NCI-H82 (cell line): ENCODE results near the gene MRPL44.
A peak's percentile ranks its signal among the peaks of the same experiment; 100 is the strongest.

Experiments
- DNase-seq: peaks from one replicate; lab custom pipeline; 2025; lab: John Stamatoyannopoulos, UW

The MRPL44 gene

DNA sequence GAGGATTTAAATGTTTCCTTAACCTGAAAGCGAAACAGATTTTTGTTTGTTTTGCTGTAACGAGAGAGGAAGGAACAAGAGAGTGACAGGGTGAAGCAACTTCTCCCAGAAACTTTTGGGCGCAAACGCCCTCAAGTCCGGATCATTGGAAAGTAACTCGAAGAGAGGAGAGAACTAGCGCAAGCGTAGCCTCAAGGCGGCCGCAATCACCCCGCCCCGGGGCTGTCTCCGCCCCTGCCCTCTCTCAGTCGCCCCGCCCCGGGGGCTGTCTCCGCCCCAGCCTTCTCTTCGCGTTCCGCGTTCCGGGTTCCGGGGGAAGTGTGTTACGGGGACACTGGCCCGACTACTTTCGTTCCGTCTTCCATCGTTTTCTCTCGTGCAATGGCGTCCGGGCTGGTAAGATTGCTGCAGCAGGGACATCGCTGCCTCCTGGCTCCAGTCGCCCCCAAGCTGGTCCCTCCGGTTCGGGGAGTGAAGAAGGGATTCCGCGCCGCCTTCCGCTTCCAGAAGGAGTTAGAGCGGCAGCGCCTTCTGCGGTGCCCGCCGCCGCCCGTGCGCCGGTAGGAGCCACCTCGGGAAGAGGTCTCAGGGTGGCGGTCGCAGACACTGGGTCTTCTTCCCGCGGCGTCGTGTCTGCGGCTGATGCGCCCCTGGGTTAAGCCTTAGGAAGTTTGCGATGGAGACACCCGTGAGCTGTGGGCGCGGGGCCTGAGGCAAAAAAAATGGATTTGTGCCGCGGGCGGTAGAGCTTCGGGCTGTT lies at the start of gene MRPL44:
TSS of gene MRPL44 (plus strand) at position 372 of the 760 bp plus-strand sequence. CDS start at position 382, 10 bp downstream.
- DNase-seq: peak; percentile 98

DNA sequence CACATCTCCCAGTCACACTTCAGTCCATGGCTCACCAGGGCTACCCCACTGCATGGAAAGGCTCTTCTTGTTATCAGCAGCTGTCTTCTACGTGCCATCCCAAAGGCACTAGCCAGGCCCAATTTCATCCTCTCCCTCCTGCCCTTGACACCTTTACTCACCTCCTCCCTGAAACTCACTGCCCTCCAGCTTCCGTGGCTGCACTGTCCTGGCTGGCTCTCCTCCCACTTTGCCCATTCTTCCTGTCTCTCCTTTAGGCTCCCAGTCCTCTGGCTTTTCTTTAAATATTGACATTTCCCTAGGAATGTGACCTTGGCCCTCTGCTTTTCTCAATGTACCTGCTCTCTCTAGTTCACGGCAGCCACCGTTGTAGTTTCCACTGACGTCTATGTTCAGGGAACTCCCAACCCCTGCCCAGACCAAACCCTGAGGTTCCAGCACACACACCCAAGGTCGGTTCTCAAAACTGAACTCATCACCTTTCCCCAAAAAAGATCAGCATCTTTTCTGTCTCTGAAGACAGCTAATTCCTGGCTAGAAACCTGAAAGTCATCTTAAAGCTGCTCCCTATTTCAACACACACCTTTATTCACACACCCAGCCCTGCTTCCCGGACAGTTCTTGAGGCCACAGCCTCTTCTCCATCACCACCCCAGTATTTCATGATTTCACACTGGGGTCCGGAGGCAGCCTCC lies 48.8 kb upstream of the MRPL44 start:
- no peak for DNase-seq

DNA sequence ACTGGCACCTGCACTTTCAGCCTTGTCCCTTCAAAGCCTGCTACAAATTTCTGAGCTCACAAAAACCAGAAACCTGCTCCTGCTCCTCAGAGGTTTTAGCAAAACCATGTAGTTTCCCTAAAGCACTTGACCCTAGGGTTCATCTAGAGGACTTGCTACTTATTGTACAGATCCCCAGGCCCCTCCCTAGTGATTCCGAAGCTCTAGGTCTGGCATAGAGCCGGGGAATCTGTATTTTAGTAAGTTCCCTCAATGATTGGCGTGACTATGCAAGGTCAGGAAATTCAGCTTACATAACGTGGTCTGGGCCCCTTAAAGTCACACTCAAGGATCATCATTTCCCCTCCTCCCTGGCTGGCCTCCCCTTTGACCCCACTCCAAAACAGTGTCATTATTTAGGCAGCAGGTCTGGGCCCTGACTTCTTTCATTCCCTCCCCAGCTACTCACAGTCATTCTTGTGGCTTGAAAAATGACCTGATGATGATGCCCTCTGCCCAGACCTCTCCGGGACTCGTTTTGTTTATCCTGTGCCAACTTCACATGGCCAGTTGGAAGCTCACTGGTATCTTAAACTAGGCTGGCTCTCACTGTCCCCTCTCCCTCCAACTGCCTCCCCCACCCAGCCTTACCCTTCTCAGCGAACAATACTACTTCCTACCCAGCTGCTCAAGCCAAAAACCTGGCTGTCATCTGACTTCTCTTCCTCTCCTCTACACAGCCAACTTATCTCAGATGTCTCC lies 48.1 kb upstream of the MRPL44 start:
- no peak for DNase-seq

DNA sequence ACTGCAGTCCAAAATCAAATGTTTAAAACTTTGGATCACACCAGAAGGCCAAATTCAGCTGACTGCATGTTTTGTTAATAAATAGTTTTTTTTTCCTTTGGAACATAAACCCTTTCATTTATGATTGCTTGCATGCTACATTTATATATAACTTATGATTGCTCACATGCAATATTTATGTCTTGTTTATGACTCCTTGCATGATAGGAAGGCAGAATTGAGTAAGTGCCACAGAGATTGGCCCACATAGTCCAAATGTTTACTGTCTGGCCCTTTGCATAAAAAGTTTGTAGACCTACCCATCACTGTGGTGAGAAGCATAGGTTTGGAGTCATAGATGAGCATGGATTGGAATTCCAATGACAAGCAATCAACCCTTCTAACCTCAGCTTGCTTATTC lies 42.9 kb upstream of the MRPL44 start:
- DNase-seq: no peak

GRCh38 chr2:223915071-223915470 lies 42.2 kb upstream of the MRPL44 start:
- no peak for DNase-seq

DNA sequence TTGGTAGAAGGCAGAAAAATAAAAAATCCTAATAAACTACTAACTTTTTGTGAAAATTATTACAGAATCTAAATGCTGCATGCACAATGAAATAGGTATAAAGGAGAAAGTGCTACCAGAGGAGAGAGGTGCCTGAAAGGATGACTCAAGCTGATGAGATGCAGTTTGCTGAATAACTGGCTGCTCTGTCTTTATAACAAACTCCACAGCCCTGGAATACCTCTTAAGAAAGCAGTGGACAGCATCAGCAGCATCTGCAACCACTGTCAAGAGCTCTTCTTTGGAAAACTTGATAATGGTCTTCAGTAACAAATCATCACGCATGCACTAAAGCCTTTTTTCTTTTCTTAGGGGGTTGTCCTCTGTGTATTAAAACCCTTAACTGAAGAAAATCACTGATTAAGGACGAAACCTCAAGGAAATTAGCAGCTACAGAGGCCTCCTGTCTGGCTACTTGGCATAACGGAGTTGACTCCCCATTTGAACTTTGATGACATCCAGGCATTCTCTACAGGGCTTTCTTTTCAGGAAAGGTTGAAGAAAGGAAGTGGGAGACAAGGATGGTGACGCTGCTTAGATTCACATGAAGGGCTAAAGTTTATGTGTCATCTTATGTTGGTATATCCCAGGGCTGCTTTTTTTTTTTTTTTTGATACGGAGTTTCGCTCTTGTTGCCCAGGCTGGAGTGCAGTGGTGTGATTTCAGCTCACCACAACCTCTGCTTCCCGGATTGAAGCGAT lies 40.9 kb upstream of the MRPL44 start:
- DNase-seq: no peak

GRCh38 chr2:223918671-223919134 lies 38.6 kb upstream of the MRPL44 start:
- DNase-seq: no peak

GRCh38 chr2:223920109-223920508 lies 37.2 kb upstream of the MRPL44 start:
- DNase-seq: no peak

- DNase-seq: no peak
Measured at GRCh38 chr2:223921204-223921603, 36.1 kb upstream of the MRPL44 start.

DNA sequence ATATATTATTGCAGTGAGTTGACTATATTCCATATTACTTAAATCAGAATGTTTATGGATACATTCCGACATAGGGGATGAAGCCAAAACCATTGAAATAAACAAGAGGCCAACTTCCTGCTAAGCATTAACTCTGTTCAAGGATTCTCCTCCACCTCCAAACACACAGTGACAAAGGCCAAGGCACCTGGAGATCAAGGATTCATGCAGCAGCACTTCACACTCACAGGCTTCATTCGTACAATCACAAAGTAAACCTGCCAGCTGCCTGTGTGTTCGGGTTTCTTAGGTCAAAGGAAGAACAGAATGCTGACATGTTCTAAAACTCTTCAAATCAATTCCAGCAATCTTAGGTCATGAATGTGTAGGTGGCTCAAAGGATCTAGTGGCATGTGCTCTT lies 35.0 kb upstream of the MRPL44 start:
- no peak for DNase-seq

DNA sequence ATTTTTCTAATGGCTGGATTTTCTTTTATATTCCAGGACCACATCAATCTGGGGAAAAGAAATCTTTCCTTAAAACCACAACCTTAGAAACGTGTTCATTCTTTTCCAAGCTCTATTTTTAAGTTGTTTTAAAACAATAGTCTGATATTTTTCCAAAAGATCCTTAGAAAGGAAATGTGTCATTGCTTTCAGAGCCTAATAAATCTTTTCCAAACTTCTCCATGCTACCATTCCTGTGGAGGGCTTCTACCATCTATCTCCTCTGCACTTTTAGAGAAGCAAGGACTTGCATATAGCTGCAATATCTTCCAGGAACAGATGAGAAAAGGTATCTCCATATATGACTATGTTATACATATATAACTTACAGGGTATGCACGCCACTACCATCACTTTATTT lies 33.3 kb upstream of the MRPL44 start:
- no peak for DNase-seq

DNA sequence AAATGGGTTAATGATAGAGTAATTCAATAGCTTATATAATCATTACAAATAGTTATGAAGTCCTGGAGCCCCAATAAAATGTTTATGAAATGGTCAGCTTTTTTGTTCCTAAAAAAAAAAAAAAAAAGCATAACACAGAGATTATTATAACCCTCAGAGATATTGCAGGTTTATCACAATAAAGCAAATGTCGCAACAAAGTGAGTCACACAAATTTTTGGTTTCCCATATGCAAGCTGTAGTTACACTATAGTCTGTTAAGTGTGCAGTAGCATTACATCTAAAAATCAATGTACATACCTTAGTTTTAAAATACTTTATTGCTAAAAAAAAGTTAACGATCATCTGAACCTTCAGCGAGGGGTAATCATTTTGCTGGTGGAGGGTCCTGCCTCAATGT lies 32.2 kb upstream of the MRPL44 start:
- no peak for DNase-seq

DNA sequence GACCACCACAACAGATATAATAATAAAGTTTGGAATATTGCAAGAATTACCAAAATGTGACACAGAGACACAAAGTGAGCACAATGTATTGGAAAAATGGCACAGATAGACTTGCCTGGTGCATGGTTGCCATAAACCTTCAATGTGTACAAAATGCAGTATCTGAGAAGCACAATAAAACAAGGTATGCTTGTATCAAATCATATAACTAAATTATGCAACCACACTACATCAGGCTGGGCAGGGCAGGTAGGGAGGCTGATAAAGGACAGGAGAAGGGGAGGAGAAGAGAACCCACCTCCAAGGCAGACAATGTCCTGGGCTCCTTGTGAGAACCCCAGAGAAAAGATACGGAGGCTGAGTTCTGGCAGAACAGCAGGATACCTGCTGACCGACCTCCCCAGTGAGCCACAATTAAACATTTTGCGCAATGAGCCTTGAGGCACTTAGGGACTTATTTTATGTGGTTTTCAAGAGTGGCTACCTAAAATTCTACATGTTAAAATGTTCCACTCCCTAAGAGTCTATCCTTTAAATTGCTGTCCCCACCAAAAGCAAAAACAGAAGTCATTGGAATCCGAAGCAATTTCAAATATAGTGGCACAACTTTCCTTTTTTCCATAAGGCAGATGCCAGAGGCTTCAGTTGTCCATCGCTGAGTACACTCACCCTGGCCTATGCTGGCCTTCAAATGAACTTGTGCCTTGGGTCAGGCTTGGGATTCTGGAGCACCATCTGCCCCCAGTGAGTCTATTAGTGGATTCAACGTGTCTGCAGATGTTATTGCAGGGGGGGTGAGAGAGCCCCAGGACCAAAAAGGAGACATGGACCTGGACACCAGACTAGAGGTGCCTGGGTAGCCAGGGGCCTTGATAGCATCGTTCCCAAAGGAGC lies 28.9 kb upstream of the MRPL44 start:
- DNase-seq: no peak

DNA sequence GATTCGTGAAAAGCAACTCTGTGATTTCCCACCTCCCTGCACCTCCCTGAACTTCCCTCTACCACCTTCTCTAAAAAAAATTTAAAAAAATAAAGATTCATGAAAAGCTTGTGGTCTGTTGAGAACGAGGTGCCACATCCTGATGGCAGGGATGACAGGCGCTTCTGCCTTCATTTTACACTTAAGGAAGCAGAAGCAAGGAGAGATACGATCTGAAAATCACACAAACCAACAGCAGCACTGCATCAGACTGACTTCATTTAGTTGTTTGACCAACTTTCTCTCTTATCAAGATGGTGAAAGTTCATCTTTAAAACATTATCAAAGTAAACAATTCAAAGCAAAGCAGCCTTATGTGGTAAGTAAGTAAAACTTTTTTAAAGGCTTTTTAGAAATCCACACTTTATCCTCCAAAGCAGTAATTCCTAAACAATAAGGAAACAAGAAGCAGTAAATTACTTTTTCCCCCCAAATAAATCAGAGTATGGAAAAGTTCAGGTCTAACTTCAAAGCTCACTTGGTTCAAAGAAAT lies 27.6 kb upstream of the MRPL44 start:
- DNase-seq: no peak

DNA sequence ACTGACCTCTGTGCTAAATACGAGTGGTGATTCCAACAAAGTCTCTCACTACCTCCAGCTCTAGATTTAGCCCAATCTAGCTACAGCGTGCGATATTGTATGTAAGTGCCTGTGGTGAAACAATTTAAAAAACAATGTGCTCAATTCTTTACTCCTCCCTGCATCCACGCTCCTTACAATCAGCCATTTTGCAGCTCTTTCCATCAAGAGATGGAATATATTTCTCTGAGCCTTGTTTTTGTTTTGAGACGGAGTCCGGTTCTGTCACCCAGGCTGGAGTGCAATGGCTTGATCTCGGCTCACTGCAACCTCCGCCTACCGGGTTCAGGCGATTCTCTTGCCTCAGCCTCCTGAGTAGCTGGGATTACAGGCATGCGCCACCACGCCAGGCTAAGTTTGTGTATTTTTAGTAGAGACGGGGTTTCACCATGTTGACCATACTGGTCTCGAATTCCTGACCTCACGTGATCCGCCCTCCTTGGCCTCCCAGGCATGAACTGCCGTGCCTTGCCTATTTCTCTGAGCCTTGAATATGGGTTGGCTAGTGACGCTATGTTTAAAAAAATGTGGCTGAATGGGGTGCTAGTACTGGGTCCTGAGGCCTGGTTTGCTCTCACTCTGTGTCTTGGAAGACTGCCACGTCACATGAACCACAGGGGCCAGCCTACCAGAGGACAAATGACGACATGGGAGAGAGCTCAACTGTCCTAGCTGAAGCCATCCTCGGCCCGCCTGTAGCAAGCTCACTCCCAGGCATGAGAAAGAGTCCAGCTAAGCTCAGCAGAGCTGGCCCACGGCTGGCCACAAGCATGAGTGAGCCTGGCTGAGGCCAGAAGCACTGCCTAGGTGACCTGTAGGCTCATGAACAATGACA lies 26.9 kb upstream of the MRPL44 start:
- no peak for DNase-seq

DNA sequence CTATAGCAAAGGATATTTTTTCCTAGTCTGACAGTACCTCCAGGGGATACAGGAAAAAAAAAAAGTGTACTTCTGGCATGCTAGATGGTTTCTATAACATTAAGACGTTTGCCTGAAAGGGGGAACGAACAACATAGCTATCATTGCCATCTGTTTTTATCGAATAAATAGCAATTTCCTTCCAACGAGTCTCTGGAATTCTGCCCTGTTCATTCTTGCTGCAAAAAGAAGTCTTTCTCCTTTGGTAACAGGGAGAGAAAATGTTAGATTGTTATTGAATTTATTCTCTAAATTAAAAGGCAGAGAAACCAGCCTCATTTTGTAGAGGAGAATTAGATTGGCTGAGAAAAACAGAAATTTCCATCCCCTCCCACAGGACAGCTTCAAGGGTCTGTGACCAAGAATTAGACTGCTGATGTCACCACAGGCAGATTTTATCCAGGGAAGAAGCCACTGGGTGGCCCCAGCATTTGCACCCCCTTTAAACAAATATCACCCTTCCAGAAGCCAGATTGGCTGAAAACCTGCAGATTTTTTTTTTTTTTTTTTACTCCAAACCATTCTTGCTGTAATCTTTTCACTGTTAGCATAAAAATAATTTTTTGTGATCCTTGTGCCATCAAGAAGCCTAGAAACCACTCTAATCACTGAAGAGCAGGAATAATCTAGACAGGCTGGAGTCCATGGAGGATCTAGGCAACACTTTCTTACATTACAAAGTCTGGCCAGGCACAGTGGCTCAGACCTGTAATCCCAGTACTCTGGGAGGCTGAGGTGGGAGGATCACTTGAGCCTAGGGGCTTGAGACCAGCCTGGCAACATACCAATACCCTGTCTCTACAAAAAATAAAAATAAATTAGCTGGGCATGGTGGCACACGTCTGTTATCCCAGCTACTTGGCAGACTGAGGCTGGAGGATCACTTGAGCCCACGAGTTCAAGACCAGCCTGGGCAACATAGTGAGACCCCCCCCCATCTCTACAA lies 24.2 kb upstream of the MRPL44 start:
- peak; percentile 23 for DNase-seq

DNA sequence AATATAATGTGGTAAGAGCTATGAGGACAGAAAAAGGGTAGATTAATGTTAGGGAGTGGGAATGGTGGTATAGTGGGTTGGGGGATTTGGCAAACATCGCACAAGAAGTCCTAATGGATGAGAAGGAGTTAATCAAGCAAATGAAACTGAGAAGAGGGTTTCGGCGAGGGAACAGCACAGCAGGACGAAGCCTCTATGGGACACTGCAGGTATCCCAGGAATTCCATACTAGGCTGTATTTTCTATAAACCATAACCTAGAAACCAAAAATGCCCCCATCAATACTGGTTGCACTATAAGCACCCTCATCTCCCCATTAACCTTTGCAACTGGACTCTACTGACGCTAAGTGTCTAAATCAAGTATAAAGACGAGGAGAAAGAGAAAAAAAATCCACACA lies 22.4 kb upstream of the MRPL44 start:
- no peak for DNase-seq

DNA sequence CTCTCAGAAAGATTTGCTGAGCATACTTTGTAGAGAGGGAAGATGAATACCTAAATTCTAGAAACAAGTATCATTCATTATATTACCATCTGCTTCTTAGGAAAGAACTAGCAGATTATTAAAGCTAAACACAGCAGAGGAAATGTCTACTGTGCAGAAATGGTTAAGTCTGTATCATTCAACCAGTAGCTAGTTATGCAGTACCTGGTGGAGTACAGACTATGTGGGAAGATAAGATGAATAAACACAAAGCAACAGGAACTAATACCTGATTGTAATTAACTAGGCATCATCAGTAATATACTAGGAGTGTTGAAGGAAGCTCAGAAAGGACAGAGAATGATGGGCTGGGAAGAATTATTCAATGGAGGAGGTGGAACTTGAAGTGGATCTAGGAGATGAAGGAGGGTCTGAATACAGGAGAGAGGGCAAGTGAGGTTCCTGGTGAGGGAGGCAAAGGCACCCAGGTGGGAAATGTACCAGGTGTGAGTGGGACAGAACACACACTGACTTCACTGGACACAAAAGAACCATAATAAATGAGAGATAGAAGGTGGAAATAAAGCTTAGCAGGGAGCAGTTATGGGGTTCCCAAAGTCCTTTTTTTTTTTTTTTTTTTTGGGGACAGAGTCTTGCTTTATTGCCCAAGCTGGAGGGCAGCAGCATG lies 21.7 kb upstream of the MRPL44 start:
- DNase-seq: no peak
